ENCODE data around the gene ITPKB. TPM values are rescaled to one million over a fixed set of nuclear protein-coding genes. Genes with fewer than 3 reads are reported as not detected.

ITPKB gene
- total RNA-seq, 1 donor from 2014 or later: 13.7 TPM

DNA sequence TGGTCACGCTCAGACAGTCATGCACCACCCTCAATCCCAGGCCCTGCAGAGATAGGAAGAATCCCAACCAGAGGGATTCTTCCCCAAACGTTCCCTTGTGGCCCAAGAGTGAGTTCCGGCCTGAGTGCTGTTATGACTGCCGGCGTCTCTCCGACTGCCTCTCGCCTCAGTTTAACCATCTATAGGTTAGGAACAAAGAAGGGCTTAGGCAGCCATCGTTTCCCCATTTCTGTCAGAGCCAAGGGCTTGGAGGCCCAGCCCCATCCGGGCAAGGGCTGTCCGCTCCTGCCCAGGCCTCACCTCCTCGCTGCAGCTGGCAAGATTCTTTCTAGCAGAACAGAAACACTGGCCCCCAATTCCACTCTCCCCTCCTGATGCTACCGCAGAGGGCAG is 131.8 kb downstream of the ITPKB start:
- TF ChIP-seq, protein P1, sequence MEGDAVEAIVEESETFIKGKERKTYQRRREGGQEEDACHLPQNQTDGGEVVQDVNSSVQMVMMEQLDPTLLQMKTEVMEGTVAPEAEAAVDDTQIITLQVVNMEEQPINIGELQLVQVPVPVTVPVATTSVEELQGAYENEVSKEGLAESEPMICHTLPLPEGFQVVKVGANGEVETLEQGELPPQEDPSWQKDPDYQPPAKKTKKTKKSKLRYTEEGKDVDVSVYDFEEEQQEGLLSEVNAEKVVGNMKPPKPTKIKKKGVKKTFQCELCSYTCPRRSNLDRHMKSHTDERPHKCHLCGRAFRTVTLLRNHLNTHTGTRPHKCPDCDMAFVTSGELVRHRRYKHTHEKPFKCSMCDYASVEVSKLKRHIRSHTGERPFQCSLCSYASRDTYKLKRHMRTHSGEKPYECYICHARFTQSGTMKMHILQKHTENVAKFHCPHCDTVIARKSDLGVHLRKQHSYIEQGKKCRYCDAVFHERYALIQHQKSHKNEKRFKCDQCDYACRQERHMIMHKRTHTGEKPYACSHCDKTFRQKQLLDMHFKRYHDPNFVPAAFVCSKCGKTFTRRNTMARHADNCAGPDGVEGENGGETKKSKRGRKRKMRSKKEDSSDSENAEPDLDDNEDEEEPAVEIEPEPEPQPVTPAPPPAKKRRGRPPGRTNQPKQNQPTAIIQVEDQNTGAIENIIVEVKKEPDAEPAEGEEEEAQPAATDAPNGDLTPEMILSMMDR (conservative IDR thresholded peaks at IDR 0.05): no peak
- no peak overlapping the region for H3K4me3 Mint-ChIP-seq
- no peak overlapping the region for H3K27ac Mint-ChIP-seq (ENCODE audit: unreplicated experiment)
- no peak for DNase-seq (ENCODE audit: low read depth, low spot score)
- H3K9me3 Mint-ChIP-seq: no peaks in the 10 kb centered on the region
- H3K27me3 Mint-ChIP-seq (ENCODE audit: low read depth): no peaks in the 10 kb centered on the region
- H3K4me1 Mint-ChIP-seq: peaks cover 32% of the 10 kb centered on the region
- no peaks in the 10 kb centered on the region for H3K36me3 Mint-ChIP-seq (ENCODE audit: low read depth)

- H3K36me3 Mint-ChIP-seq (ENCODE audit: low read depth): no peaks in the 10 kb centered on the region
- H3K4me3 Mint-ChIP-seq: no peak overlapping the region
- no peaks in the 10 kb centered on the region for H3K27me3 Mint-ChIP-seq (ENCODE audit: low read depth)
- DNase-seq (ENCODE audit: low read depth, low spot score): no peak
- H3K9me3 Mint-ChIP-seq: no peaks in the 10 kb centered on the region
- peaks cover 32% of the 10 kb centered on the region for H3K4me1 Mint-ChIP-seq
- TF ChIP-seq, protein P1 (conservative IDR thresholded peaks at IDR 0.05): no peak
- H3K27ac Mint-ChIP-seq (ENCODE audit: unreplicated experiment): no peak overlapping the region
Observed at GRCh38 chr1:226606311-226607267, 132.5 kb downstream of the ITPKB start.

DNA sequence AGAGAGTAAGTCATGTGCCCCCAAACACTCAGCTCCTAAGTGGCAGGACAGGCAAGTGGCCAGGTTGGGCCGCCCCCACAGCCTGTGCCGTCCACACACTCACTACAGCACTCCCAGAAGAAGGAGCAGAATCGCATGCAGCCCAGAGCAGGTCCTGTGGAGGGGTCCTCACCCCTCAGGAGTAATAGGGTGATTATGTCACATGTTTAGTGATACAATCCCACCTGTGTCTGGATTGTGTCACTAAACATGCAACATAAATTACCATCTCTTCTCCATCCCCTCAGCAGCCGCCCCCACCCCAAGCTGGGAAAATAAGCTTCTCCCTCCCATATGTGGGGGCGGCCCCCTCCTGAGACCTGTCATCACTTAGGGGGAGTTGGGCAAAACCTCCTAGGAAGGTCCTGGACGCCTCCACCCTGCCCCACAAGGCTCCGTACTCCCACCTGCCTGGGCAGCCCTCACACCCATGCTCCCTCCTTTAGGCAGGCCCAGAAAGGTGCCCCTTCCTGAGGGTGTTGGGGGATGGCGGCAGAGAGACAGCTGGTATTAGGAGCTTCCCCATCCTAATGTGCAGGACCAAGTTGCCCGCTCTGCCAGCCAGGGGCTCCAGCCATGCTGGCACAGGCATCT is 133.6 kb downstream of the ITPKB start:
- no peaks in the 10 kb centered on the region for H3K27me3 Mint-ChIP-seq (ENCODE audit: low read depth)
- TF ChIP-seq, protein P1 (conservative IDR thresholded peaks at IDR 0.05): no peak
- H3K36me3 Mint-ChIP-seq (ENCODE audit: low read depth): no peaks in the 10 kb centered on the region
- H3K4me3 Mint-ChIP-seq: no peak overlapping the region
- no peak for DNase-seq (ENCODE audit: low read depth, low spot score)
- peak overlapping the region; percentile 84 for H3K27ac Mint-ChIP-seq (ENCODE audit: unreplicated experiment)
- H3K4me1 Mint-ChIP-seq: peaks cover 32% of the 10 kb centered on the region
- no peaks in the 10 kb centered on the region for H3K9me3 Mint-ChIP-seq

DNA sequence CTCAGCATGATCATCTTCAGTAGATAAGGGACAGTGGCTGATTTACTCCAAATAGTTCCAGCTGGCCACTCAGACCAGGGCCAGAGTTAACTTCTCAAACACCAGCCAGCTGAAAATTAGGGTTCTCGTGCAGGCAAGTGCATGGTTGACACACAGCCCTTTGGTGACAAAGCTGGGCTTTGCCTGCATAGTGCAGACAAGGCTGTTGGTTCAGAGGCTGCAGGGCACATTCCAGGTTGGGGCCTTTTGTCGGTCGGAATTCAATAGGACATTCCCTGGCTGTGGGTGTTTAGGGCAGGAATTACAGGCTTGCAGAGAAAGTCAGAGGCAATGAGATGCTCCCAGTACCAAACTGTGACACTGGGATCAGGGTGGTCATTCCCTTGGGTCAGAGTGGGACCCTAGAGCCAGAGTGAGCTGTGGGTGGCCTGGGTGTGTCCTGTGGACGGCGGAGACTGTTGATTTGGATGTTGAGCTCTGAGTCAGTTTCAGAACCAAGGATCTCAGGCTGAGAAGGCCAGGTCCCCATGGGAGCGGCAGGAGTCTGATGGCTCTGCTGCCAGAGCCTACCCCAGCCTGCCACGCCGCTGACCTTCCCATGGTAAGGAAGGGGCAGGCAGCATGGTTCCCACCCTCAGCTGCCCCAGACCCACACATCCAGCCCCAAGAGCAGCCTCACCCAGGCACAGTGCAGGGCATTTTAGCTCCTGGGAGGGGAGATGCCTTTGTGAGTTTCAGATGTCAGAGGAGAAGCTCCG is 134.3 kb downstream of the ITPKB start:
- TF ChIP-seq, protein P1 (conservative IDR thresholded peaks at IDR 0.05): no peak
- DNase-seq (ENCODE audit: low read depth, low spot score): no peak
- Mint-ChIP-seq H3K36me3 (ENCODE audit: low read depth) (no peaks in the 10 kb centered on the region), H3K4me3 (no peak overlapping the region), H3K27me3 (ENCODE audit: low read depth) (no peaks in the 10 kb centered on the region), H3K9me3 (no peaks in the 10 kb centered on the region), H3K4me1 (peaks cover 32% of the 10 kb centered on the region), H3K27ac (ENCODE audit: unreplicated experiment) (no peak overlapping the region)

GRCh38 chr1:226603858-226604559 is 135.1 kb downstream of the ITPKB start:
- Mint-ChIP-seq H3K36me3 (ENCODE audit: low read depth) (no peaks in the 10 kb centered on the region), H3K4me1 (peaks cover 32% of the 10 kb centered on the region), H3K9me3 (no peaks in the 10 kb centered on the region), H3K4me3 (no peak overlapping the region), H3K27ac (ENCODE audit: unreplicated experiment) (no peak overlapping the region), H3K27me3 (ENCODE audit: low read depth) (no peaks in the 10 kb centered on the region)
- no peak for DNase-seq (ENCODE audit: low read depth, low spot score)
- TF ChIP-seq, protein P1 (conservative IDR thresholded peaks at IDR 0.05): no peak
